SH-SY5Y (cell line): ENCODE results near the gene FAXDC2.

Experiments
- GATA2 ChIP-seq: IDR thresholded peaks from 2 replicates; pipeline ENCODE4 v1.6.1; 2011; ENCODE audit warnings: mild to moderate bottlenecking, low read depth, low read length
- GATA3 ChIP-seq: IDR thresholded peaks from 2 replicates; pipeline ENCODE4 v1.6.1; 2011; ENCODE audit warnings: low read depth, mild to moderate bottlenecking, low read length, moderate library complexity

DNA sequence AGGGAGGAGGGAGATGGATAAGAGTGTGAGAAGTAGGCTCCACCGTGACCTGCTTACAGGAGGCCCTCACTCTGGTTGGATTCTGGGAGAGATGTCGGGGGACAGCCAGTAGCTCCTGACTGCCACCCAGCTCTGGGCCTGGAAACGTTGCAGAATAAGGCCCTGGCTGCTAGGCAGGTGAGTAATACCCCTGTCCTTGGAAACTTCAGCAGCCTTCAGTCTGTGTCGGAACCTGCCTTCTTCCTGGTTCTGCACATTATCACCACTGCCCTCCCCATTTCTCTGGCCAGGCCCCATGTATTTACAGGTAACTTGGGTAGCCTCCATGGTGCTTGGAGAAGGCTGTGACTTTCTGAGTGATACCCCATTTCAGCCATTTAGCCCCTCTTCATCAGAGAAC lies 26.8 kb downstream of the FAXDC2 start:
- TF ChIP-seq GATA3 = no peak
- no peak for TF ChIP-seq GATA2
